Measurements from ENCODE around the gene UGT2B7. TPM values are rescaled to one million over a fixed set of nuclear protein-coding genes. Genes with fewer than 3 reads are reported as not detected.

The UGT2B7 gene
- total and polyA plus RNA-seq, 2 of the 13 experiments (the other 11 are each of a cell fraction or from before 2014, with no cell fraction given): 26.8 to 41.8 TPM

DNA sequence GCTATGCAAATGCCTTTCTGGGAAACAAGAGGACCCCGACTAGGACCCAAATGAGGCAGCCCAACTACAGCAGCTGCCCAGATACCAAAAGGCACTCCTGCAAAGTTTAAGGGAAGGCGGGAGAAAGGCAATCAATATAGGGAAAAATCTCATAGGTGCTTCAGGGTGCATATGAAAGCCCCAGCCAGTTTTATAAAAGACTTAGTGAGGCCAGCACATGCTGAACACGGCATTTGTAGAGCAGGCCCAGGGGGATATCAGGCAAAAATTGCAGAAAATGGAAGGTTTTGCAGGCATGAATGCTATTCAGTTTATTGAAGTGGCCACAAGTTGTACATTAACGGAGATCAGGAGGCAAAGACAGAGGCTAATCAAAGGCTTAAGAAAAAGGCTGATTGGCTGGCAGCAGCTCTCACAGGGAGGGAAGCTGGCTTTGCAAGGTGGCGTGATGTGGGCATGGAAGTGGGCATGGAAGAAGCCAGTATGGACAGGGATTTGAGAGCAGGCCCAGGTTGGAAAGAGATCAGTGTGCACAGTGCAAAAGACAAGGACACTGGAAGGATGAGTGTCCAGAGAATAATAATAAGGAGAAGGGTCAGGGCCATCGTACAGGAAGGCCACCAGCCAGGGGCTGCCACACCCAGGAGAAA lies 37.7 kb upstream of the UGT2B7 start (continued):
- TF ChIP-seq, protein P1, sequence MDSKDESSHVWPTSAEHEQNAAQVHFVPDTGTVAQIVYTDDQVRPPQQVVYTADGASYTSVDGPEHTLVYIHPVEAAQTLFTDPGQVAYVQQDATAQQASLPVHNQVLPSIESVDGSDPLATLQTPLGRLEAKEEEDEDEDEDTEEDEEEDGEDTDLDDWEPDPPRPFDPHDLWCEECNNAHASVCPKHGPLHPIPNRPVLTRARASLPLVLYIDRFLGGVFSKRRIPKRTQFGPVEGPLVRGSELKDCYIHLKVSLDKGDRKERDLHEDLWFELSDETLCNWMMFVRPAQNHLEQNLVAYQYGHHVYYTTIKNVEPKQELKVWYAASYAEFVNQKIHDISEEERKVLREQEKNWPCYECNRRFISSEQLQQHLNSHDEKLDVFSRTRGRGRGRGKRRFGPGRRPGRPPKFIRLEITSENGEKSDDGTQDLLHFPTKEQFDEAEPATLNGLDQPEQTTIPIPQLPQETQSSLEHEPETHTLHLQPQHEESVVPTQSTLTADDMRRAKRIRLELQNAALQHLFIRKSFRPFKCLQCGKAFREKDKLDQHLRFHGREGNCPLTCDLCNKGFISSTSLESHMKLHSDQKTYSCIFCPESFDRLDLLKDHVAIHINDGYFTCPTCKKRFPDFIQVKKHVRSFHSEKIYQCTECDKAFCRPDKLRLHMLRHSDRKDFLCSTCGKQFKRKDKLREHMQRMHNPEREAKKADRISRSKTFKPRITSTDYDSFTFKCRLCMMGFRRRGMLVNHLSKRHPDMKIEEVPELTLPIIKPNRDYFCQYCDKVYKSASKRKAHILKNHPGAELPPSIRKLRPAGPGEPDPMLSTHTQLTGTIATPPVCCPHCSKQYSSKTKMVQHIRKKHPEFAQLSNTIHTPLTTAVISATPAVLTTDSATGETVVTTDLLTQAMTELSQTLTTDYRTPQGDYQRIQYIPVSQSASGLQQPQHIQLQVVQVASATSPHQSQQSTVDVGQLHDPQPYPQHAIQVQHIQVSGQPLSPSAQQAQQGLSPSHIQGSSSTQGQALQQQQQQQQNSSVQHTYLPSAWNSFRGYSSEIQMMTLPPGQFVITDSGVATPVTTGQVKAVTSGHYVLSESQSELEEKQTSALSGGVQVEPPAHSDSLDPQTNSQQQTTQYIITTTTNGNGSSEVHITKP (CRISPR knock-in tag; IDR thresholded peaks at IDR 0.05; ENCODE audit: low read depth): no peak
- TF ChIP-seq, protein P2, sequence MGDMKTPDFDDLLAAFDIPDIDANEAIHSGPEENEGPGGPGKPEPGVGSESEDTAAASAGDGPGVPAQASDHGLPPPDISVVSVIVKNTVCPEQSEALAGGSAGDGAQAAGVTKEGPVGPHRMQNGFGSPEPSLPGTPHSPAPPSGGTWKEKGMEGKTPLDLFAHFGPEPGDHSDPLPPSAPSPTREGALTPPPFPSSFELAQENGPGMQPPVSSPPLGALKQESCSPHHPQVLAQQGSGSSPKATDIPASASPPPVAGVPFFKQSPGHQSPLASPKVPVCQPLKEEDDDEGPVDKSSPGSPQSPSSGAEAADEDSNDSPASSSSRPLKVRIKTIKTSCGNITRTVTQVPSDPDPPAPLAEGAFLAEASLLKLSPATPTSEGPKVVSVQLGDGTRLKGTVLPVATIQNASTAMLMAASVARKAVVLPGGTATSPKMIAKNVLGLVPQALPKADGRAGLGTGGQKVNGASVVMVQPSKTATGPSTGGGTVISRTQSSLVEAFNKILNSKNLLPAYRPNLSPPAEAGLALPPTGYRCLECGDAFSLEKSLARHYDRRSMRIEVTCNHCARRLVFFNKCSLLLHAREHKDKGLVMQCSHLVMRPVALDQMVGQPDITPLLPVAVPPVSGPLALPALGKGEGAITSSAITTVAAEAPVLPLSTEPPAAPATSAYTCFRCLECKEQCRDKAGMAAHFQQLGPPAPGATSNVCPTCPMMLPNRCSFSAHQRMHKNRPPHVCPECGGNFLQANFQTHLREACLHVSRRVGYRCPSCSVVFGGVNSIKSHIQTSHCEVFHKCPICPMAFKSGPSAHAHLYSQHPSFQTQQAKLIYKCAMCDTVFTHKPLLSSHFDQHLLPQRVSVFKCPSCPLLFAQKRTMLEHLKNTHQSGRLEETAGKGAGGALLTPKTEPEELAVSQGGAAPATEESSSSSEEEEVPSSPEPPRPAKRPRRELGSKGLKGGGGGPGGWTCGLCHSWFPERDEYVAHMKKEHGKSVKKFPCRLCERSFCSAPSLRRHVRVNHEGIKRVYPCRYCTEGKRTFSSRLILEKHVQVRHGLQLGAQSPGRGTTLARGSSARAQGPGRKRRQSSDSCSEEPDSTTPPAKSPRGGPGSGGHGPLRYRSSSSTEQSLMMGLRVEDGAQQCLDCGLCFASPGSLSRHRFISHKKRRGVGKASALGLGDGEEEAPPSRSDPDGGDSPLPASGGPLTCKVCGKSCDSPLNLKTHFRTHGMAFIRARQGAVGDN (CRISPR knock-in tag; IDR thresholded peaks at IDR 0.05): peak; percentile 57
- TF ChIP-seq ZNF652 (CRISPR knock-in tag; IDR thresholded peaks at IDR 0.05; ENCODE audit: borderline replicate concordance, low read depth): no peak
- TF ChIP-seq MAF1 (CRISPR knock-in tag; IDR thresholded peaks at IDR 0.05; ENCODE audit: borderline replicate concordance): no peak
- TF ChIP-seq ZNF549 (CRISPR knock-in tag; IDR thresholded peaks at IDR 0.05): no peak
- TF ChIP-seq POGZ (CRISPR knock-in tag; IDR thresholded peaks at IDR 0.05): 0 out of 2 replicates have a peak, but pooled peaks have one; percentile 26
- 0 out of 2 replicates have a peak, but pooled peaks have one; percentile 29 for TF ChIP-seq ARID2 (CRISPR knock-in tag; IDR thresholded peaks at IDR 0.05; ENCODE audit: borderline replicate concordance)
- TF ChIP-seq, protein P3, sequence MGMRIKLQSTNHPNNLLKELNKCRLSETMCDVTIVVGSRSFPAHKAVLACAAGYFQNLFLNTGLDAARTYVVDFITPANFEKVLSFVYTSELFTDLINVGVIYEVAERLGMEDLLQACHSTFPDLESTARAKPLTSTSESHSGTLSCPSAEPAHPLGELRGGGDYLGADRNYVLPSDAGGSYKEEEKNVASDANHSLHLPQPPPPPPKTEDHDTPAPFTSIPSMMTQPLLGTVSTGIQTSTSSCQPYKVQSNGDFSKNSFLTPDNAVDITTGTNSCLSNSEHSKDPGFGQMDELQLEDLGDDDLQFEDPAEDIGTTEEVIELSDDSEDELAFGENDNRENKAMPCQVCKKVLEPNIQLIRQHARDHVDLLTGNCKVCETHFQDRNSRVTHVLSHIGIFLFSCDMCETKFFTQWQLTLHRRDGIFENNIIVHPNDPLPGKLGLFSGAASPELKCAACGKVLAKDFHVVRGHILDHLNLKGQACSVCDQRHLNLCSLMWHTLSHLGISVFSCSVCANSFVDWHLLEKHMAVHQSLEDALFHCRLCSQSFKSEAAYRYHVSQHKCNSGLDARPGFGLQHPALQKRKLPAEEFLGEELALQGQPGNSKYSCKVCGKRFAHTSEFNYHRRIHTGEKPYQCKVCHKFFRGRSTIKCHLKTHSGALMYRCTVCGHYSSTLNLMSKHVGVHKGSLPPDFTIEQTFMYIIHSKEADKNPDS (CRISPR knock-in tag; IDR thresholded peaks at IDR 0.05): no peak
- TF ChIP-seq NONO (IDR thresholded peaks at IDR 0.05): no peak
- no peak for TF ChIP-seq NONO (CRISPR knock-in tag; conservative IDR thresholded peaks at IDR 0.05)
- TF ChIP-seq ZMYM4 (CRISPR knock-in tag; IDR thresholded peaks at IDR 0.05): peak; percentile 34; the same call in 1 of the 2 replicates
- TF ChIP-seq, protein P4, sequence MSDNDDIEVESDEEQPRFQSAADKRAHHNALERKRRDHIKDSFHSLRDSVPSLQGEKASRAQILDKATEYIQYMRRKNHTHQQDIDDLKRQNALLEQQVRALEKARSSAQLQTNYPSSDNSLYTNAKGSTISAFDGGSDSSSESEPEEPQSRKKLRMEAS (IDR thresholded peaks at IDR 0.05): 0 out of 2 replicates have a peak, but pooled peaks have one; percentile 28
- TF ChIP-seq, protein P5, sequence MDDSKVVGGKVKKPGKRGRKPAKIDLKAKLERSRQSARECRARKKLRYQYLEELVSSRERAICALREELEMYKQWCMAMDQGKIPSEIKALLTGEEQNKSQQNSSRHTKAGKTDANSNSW (CRISPR knock-in tag; IDR thresholded peaks at IDR 0.05; ENCODE audit: borderline replicate concordance): no peak
- 0 out of 2 replicates have a peak, but pooled peaks have one; percentile 48 for TF ChIP-seq ZNF737 (CRISPR knock-in tag; IDR thresholded peaks at IDR 0.05; ENCODE audit: borderline replicate concordance)
- TF ChIP-seq ZMYM3 (CRISPR knock-in tag; IDR thresholded peaks at IDR 0.05): no peak
- peak; percentile 81; the same call in 1 of the 2 replicates for TF ChIP-seq ZFP36L1 (CRISPR knock-in tag; IDR thresholded peaks at IDR 0.05)
- TF ChIP-seq MED1 (CRISPR knock-in tag; IDR thresholded peaks at IDR 0.05): peak; percentile 30; the same call in 1 of the 2 replicates
- no peak for TF ChIP-seq HOXA3 (CRISPR knock-in tag; IDR thresholded peaks at IDR 0.05)
- TF ChIP-seq GTF3A (CRISPR knock-in tag; conservative IDR thresholded peaks at IDR 0.05): no peak
